NCI-H82 treated with DMSO at 0.1 percent for 48 hours (cell line): ENCODE results near the gene MBP.

Experiments
- DNase-seq: peaks from one replicate; lab custom pipeline; 2025; ENCODE audit not compliant: unreplicated experiment; lab: John Stamatoyannopoulos, UW

Gene MBP

GRCh38 chr18:77013811-77014521 is 118.6 kb downstream of the MBP start:
- no peak for DNase-seq

- no peak for DNase-seq
Observed at GRCh38 chr18:77012806-77013541, 119.6 kb downstream of the MBP start.

- DNase-seq, result no peak
Observed at GRCh38 chr18:77012120-77012519, 120.5 kb downstream of the MBP start.

GRCh38 chr18:77009675-77010074 is 122.9 kb downstream of the MBP start:
- DNase-seq, result no peak

- no peak for DNase-seq
Observed at GRCh38 chr18:77008576-77009315, 123.8 kb downstream of the MBP start.

- DNase-seq, result no peak
Observed at GRCh38 chr18:77008006-77008405, 124.6 kb downstream of the MBP start.

- DNase-seq, result no peak
Observed at GRCh38 chr18:77007251-77007650, 125.3 kb downstream of the MBP start.

GRCh38 chr18:77006305-77007175 is 126.0 kb downstream of the MBP start:
- no peak for DNase-seq

- DNase-seq, result no peak
Observed at GRCh38 chr18:77005651-77006195, 126.9 kb downstream of the MBP start.

- DNase-seq, result no peak
Observed at GRCh38 chr18:77004555-77005380, 127.8 kb downstream of the MBP start.

- no peak for DNase-seq
Observed at GRCh38 chr18:77003316-77003715, 129.3 kb downstream of the MBP start.

GRCh38 chr18:77002496-77002895 is 130.1 kb downstream of the MBP start:
- DNase-seq, result no peak

- no peak for DNase-seq
Observed at GRCh38 chr18:77001979-77002378, 130.6 kb downstream of the MBP start.

GRCh38 chr18:77001041-77001440 is 131.5 kb downstream of the MBP start:
- no peak for DNase-seq

GRCh38 chr18:77000527-77000926 is 132.1 kb downstream of the MBP start:
- no peak for DNase-seq

- DNase-seq, result no peak
Observed at GRCh38 chr18:76999077-76999476, 133.5 kb downstream of the MBP start.

GRCh38 chr18:76997951-76998808 is 134.4 kb downstream of the MBP start:
- no peak for DNase-seq

GRCh38 chr18:76996429-76996828 is 136.2 kb downstream of the MBP start:
- no peak for DNase-seq

- DNase-seq, result no peak
Observed at GRCh38 chr18:76995896-76996295, 136.7 kb downstream of the MBP start.
